HG02970 (cell line): Measurements from ENCODE around the gene CAMK1G.

ENCODE experiments used
- ATAC-seq: cut with Tn5 transposase; IDR thresholded peaks from one replicate; pipeline ENCODE4 v1.9.1; 2021; ENCODE audit warnings: mild to moderate bottlenecking, moderate library complexity, moderate number of reproducible peaks; ENCODE audit not compliant: unreplicated experiment, low FRiP score

The CAMK1G gene

GRCh38 chr1:209655411-209656231 lies 72.1 kb downstream of the CAMK1G start:
- no peak for ATAC-seq

- ATAC-seq = no peak
Measured at GRCh38 chr1:209657140-209657879, 73.8 kb downstream of the CAMK1G start.

GRCh38 chr1:209657918-209658317 lies 74.4 kb downstream of the CAMK1G start:
- ATAC-seq = no peak

- ATAC-seq = peak; percentile 67
Measured at GRCh38 chr1:209659909-209660308, 76.4 kb downstream of the CAMK1G start.

GRCh38 chr1:209661071-209661470 lies 77.6 kb downstream of the CAMK1G start:
- ATAC-seq = no peak

- ATAC-seq = no peak
Measured at GRCh38 chr1:209662879-209663327, 79.4 kb downstream of the CAMK1G start.
